CD4-positive, alpha-beta T cell treated with Interleukin-15 for 1 hour (primary cell): ENCODE data around the gene MOAP1.
"Not testable (repeated sequence)": the region's sequence is repeated elsewhere in the genome, so short reads cannot be mapped to it uniquely, and the experiment has no call there.

ENCODE experiments used
- DNase-seq: peaks from one replicate; pipeline ENCODE4 v3.0.0-alpha.2; 2020

Gene MOAP1

GRCh38 chr14:93183596-93184317, 940 bp downstream of the MOAP1 start:
- DNase-seq: no peak

GRCh38 chr14:93175492-93175891, 9.2 kb downstream of the MOAP1 start:
- DNase-seq: no peak

GRCh38 chr14:93174731-93175130, 10.0 kb downstream of the MOAP1 start:
- DNase-seq: not testable (repeated sequence)

- no peak for DNase-seq
Observed at GRCh38 chr14:93173943-93174395, 10.7 kb downstream of the MOAP1 start.

GRCh38 chr14:93171376-93171775, 13.3 kb downstream of the MOAP1 start:
- no peak for DNase-seq

GRCh38 chr14:93170141-93170540, 14.6 kb downstream of the MOAP1 start:
- DNase-seq: not testable (repeated sequence)

GRCh38 chr14:93169619-93170018, 15.1 kb downstream of the MOAP1 start:
- not testable (repeated sequence) for DNase-seq

GRCh38 chr14:93168610-93169009, 16.1 kb downstream of the MOAP1 start:
- DNase-seq: not testable (repeated sequence)

GRCh38 chr14:93165271-93166265, 19.1 kb downstream of the MOAP1 start:
- not testable (repeated sequence) for DNase-seq

GRCh38 chr14:93163564-93163963, 21.1 kb downstream of the MOAP1 start:
- no peak for DNase-seq

- DNase-seq: no peak
Observed at GRCh38 chr14:93161411-93161940, 23.2 kb downstream of the MOAP1 start.

- DNase-seq: no peak
Observed at GRCh38 chr14:93160353-93160801, 24.3 kb downstream of the MOAP1 start.

GRCh38 chr14:93159625-93160352, 24.9 kb downstream of the MOAP1 start:
- not testable (repeated sequence) for DNase-seq

GRCh38 chr14:93158349-93158748, 26.3 kb downstream of the MOAP1 start:
- not testable (repeated sequence) for DNase-seq

GRCh38 chr14:93156693-93157369, 27.9 kb downstream of the MOAP1 start:
- no peak for DNase-seq

- DNase-seq: no peak
Observed at GRCh38 chr14:93155667-93156066, 29.0 kb downstream of the MOAP1 start.

GRCh38 chr14:93153121-93153520, 31.6 kb downstream of the MOAP1 start:
- no peak for DNase-seq

GRCh38 chr14:93150227-93151208, 34.2 kb downstream of the MOAP1 start:
- DNase-seq: no peak

GRCh38 chr14:93148979-93149378, 35.7 kb downstream of the MOAP1 start:
- no peak for DNase-seq

- no peak for DNase-seq
Observed at GRCh38 chr14:93146119-93146518, 38.6 kb downstream of the MOAP1 start.
